Effector memory CD4-positive, alpha-beta T cell (primary cell): ENCODE results near the gene CACNB4.
"Not testable (repeated sequence)": the region's sequence is repeated elsewhere in the genome, so short reads cannot be mapped to it uniquely, and the experiment has no call there.

Source experiments
- DNase-seq, 3 donors: peaks; one replicate each; pipeline ENCODE4 v3.0.0-alpha.2; 2020
- H3K27ac ChIP-seq: 2 replicates; pipeline ENCODE4 v1.7.0; 2013; ENCODE audit warnings: mild to moderate bottlenecking, low read length, moderate library complexity; ENCODE audit not compliant: insufficient read depth, poor library complexity, severe bottlenecking
- H3K27me3 ChIP-seq: replicated peaks from 2 replicates; pipeline ENCODE4 v1.7.0; 2013; ENCODE audit warnings: mild to moderate bottlenecking, low read length; ENCODE audit not compliant: insufficient read depth, control insufficient read depth, poor library complexity, severe bottlenecking
- H3K36me3 ChIP-seq: 2 replicates; pipeline ENCODE4 v1.7.0; 2013; ENCODE audit warnings: mild to moderate bottlenecking, low read length, moderate library complexity; ENCODE audit not compliant: control insufficient read depth, insufficient read depth
- H3K4me1 ChIP-seq: 2 replicates; pipeline ENCODE4 v1.7.0; 2013; ENCODE audit warnings: low read length, mild to moderate bottlenecking; ENCODE audit not compliant: control insufficient read depth, insufficient read depth, poor library complexity, severe bottlenecking
- H3K4me3 ChIP-seq: 2 replicates; pipeline ENCODE4 v1.7.0; 2013; ENCODE audit warnings: low read length, low read depth, mild to moderate bottlenecking; ENCODE audit not compliant: insufficient read depth, poor library complexity, severe bottlenecking
- H3K9me3 ChIP-seq: 2 replicates; pipeline ENCODE4 v1.7.0; 2013; ENCODE audit warnings: mild to moderate bottlenecking, low read length, moderate library complexity; ENCODE audit not compliant: control insufficient read depth

Gene CACNB4

DNA sequence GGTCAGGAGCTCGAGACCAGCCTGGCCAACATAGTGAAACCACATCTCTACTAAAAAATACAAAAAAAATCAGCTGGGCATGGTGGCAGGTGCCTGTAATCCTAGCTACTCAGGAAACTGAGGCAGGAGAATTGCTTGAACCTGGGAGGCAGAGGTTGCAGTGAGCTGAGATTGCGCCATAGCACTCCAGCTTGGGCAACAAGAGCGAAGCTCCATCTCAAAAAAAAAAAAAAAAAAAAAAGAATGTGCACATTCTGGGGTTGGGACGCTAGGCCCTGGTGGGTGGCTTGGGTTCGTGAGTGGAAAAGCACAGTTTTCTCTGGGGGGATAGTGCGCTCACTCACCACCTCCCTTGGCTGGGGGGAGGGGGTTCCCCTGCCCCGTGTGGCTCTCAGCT, 183.2 kb downstream of the CACNB4 start:
- H3K27me3 ChIP-seq, H3K9me3 ChIP-seq, H3K4me1 ChIP-seq, H3K4me3 ChIP-seq, H3K27ac ChIP-seq, DNase-seq, H3K36me3 ChIP-seq: not testable (repeated sequence)

DNA sequence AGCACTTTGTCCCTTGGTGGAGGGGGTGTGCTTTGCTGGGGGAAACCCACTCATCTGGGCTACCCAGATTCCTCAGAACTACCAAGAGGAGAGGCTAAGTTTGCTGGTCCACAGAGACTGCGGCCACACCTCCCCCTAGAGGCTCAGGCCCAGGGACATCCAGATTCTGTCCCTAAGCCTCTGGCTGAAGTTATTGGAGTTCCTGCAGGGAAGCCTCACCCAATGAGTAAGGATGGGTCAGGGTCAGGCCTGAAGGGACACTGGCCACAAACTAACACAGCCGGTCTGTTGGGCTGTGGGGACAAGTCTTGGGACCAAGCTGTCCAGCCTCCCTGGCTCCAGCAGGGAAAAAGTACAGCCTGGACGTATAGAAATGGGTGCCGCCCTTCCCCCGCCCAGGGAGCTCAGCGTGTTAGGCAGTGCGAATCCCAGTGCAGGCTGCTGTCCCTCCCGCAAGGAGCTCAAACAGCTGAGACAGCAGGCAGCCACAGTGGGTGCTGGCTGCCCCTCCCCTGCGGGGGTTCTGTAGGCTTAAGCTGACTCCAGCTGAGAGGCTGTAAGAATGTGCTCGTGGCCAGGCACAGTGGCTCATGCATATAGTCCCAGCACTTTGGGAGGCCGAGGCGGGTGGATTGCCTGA, 183.7 kb downstream of the CACNB4 start:
- Histone ChIP-seq H3K27ac (no peak overlapping the region), H3K9me3 (no peaks in the 10 kb centered on the region), H3K4me1 (no peaks in the 10 kb centered on the region), H3K4me3 (no peak overlapping the region), H3K27me3 (peaks cover 3% of the 10 kb centered on the region), H3K36me3 (no peaks in the 10 kb centered on the region)
- DNase-seq = no peak

DNA sequence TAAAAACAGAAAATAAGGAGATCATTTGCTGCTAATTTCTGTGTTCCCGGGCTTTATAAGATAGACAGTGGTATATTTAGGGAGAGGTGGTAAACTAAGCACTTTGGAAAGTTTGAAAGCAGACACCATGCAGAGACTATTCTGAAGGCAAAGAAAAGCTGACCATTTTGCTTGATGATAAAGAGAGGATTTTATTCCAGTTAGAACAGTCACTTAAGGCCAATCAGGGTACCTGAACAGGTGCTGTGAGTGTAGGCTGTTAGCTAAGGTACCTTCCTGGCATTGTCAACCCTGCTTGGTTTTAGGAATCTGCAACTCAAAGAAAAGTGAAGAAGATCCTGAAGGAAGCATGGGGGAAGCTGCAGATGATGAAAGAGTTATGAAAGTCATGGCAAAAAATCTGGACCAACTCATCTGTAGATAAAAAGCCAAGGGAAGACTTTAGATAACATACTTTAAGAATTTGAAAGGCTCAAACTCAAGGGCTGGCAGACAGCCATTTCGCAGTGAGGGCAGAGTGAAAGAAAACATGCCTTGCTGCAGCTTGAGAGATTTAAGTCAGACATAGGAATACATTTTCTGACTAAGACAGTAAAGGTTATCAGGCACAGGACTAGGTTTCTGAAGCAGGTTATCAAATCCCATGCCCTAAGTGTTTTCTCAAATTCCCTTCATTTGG, 190.5 kb downstream of the CACNB4 start:
- Histone ChIP-seq H3K4me3 (no peak overlapping the region), H3K36me3 (no peaks in the 10 kb centered on the region), H3K9me3 (no peaks in the 10 kb centered on the region), H3K27ac (no peak overlapping the region), H3K27me3 (no peaks in the 10 kb centered on the region), H3K4me1 (no peaks in the 10 kb centered on the region)
- no peak for DNase-seq

DNA sequence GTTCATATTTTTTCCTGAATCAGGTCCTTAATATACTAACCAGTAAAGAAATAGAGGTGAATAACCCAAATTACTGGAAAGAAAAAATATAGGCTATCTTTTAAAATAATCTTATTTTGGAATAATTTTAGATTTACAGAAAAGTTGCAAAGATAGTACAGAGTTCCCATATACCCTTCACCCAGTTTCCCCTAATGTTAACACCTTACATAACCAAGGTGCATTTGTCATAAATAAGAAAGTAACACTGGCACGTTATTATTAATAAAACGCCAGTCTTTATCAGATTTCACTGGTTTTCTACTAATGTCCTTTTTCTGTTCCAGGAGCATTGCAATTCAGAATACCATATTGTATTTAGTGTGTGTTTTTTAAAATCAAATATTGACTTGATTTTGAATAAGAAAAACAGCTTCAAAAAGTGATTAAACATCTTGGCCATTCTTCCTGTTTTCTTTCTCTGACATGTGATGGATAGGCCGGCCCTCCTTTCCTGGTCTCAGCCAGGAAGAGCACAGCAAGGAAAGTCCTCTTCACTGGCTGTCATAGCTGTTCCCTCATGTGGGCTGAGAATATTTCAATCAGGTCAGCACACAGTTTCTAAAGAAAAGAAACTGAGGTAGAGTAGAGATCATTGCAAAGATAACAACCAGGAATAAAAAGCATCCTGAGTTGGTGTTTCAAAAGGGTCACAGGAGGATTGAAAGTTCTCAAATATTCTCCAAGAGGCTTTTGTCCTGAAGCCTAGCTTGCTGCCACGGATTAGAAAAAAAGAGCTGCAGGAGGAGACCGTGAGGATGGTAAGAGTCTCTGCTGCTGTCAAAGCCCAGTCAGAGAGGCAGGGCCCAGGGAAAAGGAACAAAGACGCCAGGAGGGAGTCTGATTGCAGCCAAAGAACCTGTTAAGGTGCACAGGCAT, 191.3 kb downstream of the CACNB4 start:
- Histone ChIP-seq H3K36me3 (no peaks in the 10 kb centered on the region), H3K4me1 (no peaks in the 10 kb centered on the region), H3K9me3 (no peaks in the 10 kb centered on the region), H3K27ac (no peak overlapping the region), H3K4me3 (no peak overlapping the region), H3K27me3 (no peaks in the 10 kb centered on the region)
- DNase-seq = no peak

DNA sequence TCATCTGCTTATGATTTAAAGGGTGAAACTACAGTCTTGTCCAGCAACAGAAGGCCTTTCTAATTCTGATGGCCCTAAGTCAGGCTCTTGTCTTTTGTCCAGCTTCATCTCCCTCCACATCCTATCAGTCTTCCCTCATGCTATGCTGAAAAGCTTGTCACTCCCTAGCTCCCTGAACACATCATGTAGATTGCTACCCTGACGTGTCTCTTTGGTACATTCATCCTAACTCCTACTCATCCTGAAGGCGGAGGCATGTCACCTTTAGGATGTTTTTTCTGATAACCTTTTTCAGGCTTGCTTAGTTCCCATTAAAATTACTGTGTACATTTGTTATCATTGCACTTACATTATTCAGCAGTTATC, 192.2 kb downstream of the CACNB4 start:
- Histone ChIP-seq H3K27ac (no peak overlapping the region), H3K4me1 (no peaks in the 10 kb centered on the region), H3K27me3 (no peaks in the 10 kb centered on the region), H3K4me3 (no peak overlapping the region), H3K36me3 (no peaks in the 10 kb centered on the region), H3K9me3 (no peaks in the 10 kb centered on the region)
- no peak for DNase-seq

DNA sequence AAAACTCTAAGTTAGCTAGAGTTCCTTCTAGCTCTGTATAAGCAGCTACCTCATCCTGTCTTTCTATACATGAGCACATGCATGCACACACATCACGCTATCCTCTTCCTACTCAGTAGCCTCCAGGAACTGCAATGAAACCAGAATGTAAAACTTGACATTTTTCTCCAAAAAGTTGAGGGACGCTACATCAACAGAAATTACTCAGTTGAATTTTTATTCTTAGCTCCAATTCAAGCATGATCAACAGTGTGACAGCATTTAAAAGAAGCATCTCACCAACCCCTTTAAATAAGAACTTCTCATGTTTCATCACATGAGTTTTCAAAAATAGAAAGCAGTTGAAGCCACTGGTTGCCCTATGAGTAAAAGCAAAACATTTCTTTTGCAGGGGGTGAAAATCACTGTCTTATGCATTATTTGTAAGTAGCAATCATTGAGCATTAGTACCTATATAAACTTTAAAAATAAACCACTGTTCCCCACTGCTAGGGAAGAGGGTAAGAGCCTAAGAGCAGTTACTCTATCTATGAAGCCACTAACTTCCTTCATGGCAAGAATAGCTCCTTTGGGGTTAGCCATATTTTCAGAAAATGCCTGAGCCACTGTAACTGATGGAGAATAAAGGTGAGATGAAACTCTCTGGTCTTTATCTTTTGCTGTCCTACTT, 192.7 kb downstream of the CACNB4 start:
- H3K36me3 ChIP-seq = no peaks in the 10 kb centered on the region
- no peaks in the 10 kb centered on the region for H3K27me3 ChIP-seq
- DNase-seq = no peak
- H3K4me1 ChIP-seq = no peaks in the 10 kb centered on the region
- H3K4me3 ChIP-seq = no peak overlapping the region
- H3K27ac ChIP-seq = no peak overlapping the region
- H3K9me3 ChIP-seq = no peaks in the 10 kb centered on the region

DNA sequence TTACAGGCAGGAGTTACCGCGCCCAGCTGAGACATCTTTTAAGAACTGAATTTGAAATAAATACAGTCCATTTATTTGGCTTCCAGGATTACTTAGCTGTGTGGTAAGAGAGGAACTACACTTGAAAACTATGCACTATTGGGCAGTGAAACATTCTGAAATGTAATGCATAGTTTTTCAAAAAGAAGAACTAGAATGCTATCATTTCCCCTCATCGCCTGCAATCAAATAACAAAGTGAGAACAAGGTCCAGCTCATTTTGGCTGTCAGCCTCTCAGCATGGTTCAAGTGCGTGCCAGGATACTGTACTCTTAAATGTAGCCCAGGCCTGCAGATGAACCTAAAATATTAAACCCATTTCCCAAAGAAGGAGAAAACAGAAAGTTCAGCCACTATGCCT, 194.0 kb downstream of the CACNB4 start:
- H3K4me1 ChIP-seq = no peaks in the 10 kb centered on the region
- no peak overlapping the region for H3K27ac ChIP-seq

DNA sequence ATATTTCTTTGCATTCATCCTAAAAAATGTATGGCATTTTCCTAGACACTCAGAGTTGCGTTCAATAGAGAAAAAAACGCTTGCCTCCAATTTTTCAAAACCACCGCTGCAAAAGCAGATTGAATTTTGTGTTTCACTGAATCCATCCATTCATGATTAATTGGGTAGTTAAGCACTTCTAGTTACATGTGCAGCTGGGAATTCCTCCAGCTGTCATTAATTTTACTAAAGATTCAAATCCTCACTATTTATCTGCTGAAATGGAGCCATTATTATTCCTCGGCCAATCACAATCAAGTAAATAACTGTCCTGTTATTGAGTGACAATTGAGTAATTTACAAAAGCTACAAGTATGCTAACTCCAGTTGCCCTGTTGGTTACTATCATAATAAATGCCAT, 194.8 kb downstream of the CACNB4 start:
- H3K27me3 ChIP-seq = no peaks in the 10 kb centered on the region
- no peak overlapping the region for H3K27ac ChIP-seq
- no peaks in the 10 kb centered on the region for H3K9me3 ChIP-seq
- no peaks in the 10 kb centered on the region for H3K36me3 ChIP-seq
- no peak overlapping the region for H3K4me3 ChIP-seq
- H3K4me1 ChIP-seq = no peaks in the 10 kb centered on the region
- no peak for DNase-seq

More for the DNA sequence above, 194.0 kb downstream of the CACNB4 start:
- Histone ChIP-seq H3K4me3 (no peak overlapping the region), H3K27me3 (no peaks in the 10 kb centered on the region), H3K36me3 (no peaks in the 10 kb centered on the region), H3K9me3 (no peaks in the 10 kb centered on the region)
- DNase-seq = no peak

DNA sequence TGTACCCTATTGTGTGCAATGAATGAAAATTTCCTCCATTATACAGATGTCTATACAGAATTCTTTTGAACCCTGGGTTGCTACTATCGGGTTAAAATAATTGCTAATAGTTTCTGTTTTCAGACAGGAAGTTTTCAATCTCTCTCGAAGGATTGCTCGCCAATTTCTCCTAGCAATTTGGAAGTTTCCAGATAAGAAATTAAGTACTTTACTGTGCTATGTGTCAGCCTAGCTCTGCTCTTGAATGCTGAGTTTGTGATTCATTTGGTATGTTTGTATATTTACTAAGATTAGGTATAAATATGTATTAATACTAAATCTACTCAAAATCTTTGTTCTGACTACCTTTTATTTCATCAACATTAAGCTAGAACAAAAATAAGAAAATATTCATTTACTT, 196.0 kb downstream of the CACNB4 start:
- no peak overlapping the region for H3K4me3 ChIP-seq
- H3K27ac ChIP-seq = no peak overlapping the region
- no peaks in the 10 kb centered on the region for H3K27me3 ChIP-seq
- H3K4me1 ChIP-seq = no peaks in the 10 kb centered on the region
- DNase-seq = no peak
- H3K9me3 ChIP-seq = no peaks in the 10 kb centered on the region
- no peaks in the 10 kb centered on the region for H3K36me3 ChIP-seq
